SK-N-SH (cell line): Measurements from ENCODE around the gene TANC1.

Source experiments
- EP300 ChIP-seq, 2 experiments: IDR thresholded peaks; 2 replicates each; pipeline versions ENCODE4 v1.4.0 to v1.6.1; 2012; ENCODE audit warnings: borderline replicate concordance in 1 of 2, low read depth in 1 of 2, low read length in 1 of 2
- EZH2phosphoT487 ChIP-seq: fragments of 200-600 bp; sonication (generic); IDR thresholded peaks from 2 replicates; pipeline ENCODE4 v1.6.1; 2017; ENCODE audit warnings: low read depth, mixed run types, mild to moderate bottlenecking, antibody characterized with exemption, moderate library complexity, borderline replicate concordance
- FOXM1 ChIP-seq: IDR thresholded peaks from 2 replicates; pipeline ENCODE4 v1.4.0; 2012; ENCODE audit warnings: low read depth, mild to moderate bottlenecking
- GABPA ChIP-seq: IDR thresholded peaks from 2 replicates; pipeline ENCODE4 v1.4.0; 2012; ENCODE audit warnings: low read depth, mild to moderate bottlenecking
- GATA2 ChIP-seq: sonication (generic); formaldehyde crosslinking; IDR thresholded peaks from 2 replicates; pipeline ENCODE4 v1.5.0; 2020; ENCODE audit warnings: mild to moderate bottlenecking, missing genetic modification reagents
- JUND ChIP-seq: IDR thresholded peaks from 2 replicates; pipeline ENCODE4 v1.4.0; 2012
- MXI1 ChIP-seq: IDR thresholded peaks from 2 replicates; pipeline ENCODE4 v1.6.1; 2012; ENCODE audit warnings: mild to moderate bottlenecking, low read depth, low read length, improper control_type of control experiment
- POLR2AphosphoS5 ChIP-seq: IDR thresholded peaks from 2 replicates; pipeline ENCODE4 v1.6.1; 2012; ENCODE audit warnings: low read depth, low read length
- RAD21 ChIP-seq: IDR thresholded peaks from 2 replicates; pipeline ENCODE4 v1.6.1; 2012; ENCODE audit warnings: mild to moderate bottlenecking, low read length
- REST ChIP-seq: IDR thresholded peaks from 2 replicates; pipeline ENCODE4 v1.6.1; 2012; ENCODE audit warnings: mild to moderate bottlenecking, low read depth, low read length, moderate library complexity
- YY1 ChIP-seq: IDR thresholded peaks from 2 replicates; pipeline ENCODE4 v1.4.0; 2012; ENCODE audit warnings: low read depth, mild to moderate bottlenecking
- ZBTB33 ChIP-seq: IDR thresholded peaks from 2 replicates; pipeline ENCODE4 v1.4.0; 2012; ENCODE audit warnings: low read depth, borderline replicate concordance
- TF ChIP-seq, protein P1 (sequence below): fragments of 200-600 bp; sonication (generic); IDR thresholded peaks from 2 replicates; pipeline ENCODE4 v1.6.1; 2017; ENCODE audit warnings: antibody characterized with exemption, mild to moderate bottlenecking, moderate library complexity

DNA sequence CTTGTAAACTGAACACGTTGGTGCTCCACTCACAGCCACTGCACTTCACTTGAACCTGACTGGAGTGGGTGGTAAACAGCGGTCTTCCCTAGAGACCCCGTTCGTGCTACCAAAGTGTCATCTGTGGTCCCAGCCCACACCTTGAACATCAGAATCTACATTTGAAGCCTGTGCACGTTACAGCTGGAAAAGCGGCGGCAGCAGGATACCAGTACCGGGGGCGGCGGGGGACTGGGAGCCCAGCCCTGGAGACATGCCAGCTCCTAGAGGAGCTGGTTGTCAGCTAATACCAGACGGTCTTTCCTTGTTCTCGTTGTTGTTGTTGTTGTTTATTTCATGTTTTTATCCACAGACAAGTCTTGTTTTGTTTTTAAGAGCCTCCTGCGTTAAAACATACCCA lies 161.4 kb downstream of the TANC1 start:
- TF ChIP-seq, protein P1, sequence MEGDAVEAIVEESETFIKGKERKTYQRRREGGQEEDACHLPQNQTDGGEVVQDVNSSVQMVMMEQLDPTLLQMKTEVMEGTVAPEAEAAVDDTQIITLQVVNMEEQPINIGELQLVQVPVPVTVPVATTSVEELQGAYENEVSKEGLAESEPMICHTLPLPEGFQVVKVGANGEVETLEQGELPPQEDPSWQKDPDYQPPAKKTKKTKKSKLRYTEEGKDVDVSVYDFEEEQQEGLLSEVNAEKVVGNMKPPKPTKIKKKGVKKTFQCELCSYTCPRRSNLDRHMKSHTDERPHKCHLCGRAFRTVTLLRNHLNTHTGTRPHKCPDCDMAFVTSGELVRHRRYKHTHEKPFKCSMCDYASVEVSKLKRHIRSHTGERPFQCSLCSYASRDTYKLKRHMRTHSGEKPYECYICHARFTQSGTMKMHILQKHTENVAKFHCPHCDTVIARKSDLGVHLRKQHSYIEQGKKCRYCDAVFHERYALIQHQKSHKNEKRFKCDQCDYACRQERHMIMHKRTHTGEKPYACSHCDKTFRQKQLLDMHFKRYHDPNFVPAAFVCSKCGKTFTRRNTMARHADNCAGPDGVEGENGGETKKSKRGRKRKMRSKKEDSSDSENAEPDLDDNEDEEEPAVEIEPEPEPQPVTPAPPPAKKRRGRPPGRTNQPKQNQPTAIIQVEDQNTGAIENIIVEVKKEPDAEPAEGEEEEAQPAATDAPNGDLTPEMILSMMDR, result no peak
- no peak for TF ChIP-seq FOXM1
- TF ChIP-seq POLR2AphosphoS5, result no peak
- TF ChIP-seq EZH2phosphoT487, result no peak
- TF ChIP-seq RAD21, result no peak
- TF ChIP-seq REST, result no peak
- TF ChIP-seq ZBTB33, result no peak
- TF ChIP-seq GATA2, result no peak
- TF ChIP-seq EP300 (IDR thresholded peaks at IDR 0.05; ENCODE audit: borderline replicate concordance in 1 of 2, low read depth in 1 of 2, low read length in 1 of 2), result no peak
- TF ChIP-seq YY1, result no peak
- TF ChIP-seq JUND, result no peak
- no peak for TF ChIP-seq MXI1
- TF ChIP-seq GABPA, result no peak
